Measurements from ENCODE around the gene YIPF5.

YIPF5 gene

GRCh38 chr5:144122641-144123040 lies 47.8 kb downstream of the YIPF5 start:
- no peak overlapping the region for H3K27ac Mint-ChIP-seq
- no peaks in the 10 kb centered on the region for H3K9me3 Mint-ChIP-seq
- H3K27me3 Mint-ChIP-seq = no peaks in the 10 kb centered on the region
- H3K4me1 Mint-ChIP-seq (ENCODE audit: low read depth) = no peaks in the 10 kb centered on the region
- H3K4me3 Mint-ChIP-seq = no peak overlapping the region
- H3K36me3 Mint-ChIP-seq (ENCODE audit: low read depth) = no peaks in the 10 kb centered on the region

GRCh38 chr5:144122081-144122480 lies 48.4 kb downstream of the YIPF5 start:
- no peak overlapping the region for H3K27ac Mint-ChIP-seq

GRCh38 chr5:144121577-144121976 lies 48.9 kb downstream of the YIPF5 start:
- Mint-ChIP-seq H3K9me3 (no peaks in the 10 kb centered on the region), H3K4me3 (no peak overlapping the region), H3K4me1 (ENCODE audit: low read depth) (no peaks in the 10 kb centered on the region), H3K27ac (no peak overlapping the region), H3K27me3 (no peaks in the 10 kb centered on the region), H3K36me3 (ENCODE audit: low read depth) (no peaks in the 10 kb centered on the region)

More at GRCh38 chr5:144122081-144122480, 48.4 kb downstream of the YIPF5 start:
- Mint-ChIP-seq H3K4me1 (ENCODE audit: low read depth) (no peaks in the 10 kb centered on the region), H3K9me3 (no peaks in the 10 kb centered on the region), H3K36me3 (ENCODE audit: low read depth) (no peaks in the 10 kb centered on the region), H3K27me3 (no peaks in the 10 kb centered on the region), H3K4me3 (no peak overlapping the region)

GRCh38 chr5:144120661-144121180 lies 49.7 kb downstream of the YIPF5 start:
- H3K9me3 Mint-ChIP-seq = no peaks in the 10 kb centered on the region
- no peaks in the 10 kb centered on the region for H3K36me3 Mint-ChIP-seq (ENCODE audit: low read depth)
- H3K4me3 Mint-ChIP-seq = no peak overlapping the region
- H3K27ac Mint-ChIP-seq = no peak overlapping the region
- H3K27me3 Mint-ChIP-seq = no peaks in the 10 kb centered on the region
- no peaks in the 10 kb centered on the region for H3K4me1 Mint-ChIP-seq (ENCODE audit: low read depth)

- H3K27ac Mint-ChIP-seq = no peak overlapping the region
- H3K9me3 Mint-ChIP-seq = no peaks in the 10 kb centered on the region
- no peaks in the 10 kb centered on the region for H3K27me3 Mint-ChIP-seq
- H3K4me1 Mint-ChIP-seq (ENCODE audit: low read depth) = no peaks in the 10 kb centered on the region
- H3K4me3 Mint-ChIP-seq = no peak overlapping the region
- no peaks in the 10 kb centered on the region for H3K36me3 Mint-ChIP-seq (ENCODE audit: low read depth)
Measured at GRCh38 chr5:144117412-144117811, 53.0 kb downstream of the YIPF5 start.

GRCh38 chr5:144114571-144114970 lies 55.9 kb downstream of the YIPF5 start:
- H3K4me3 Mint-ChIP-seq = no peak overlapping the region
- H3K27ac Mint-ChIP-seq = no peak overlapping the region
- no peaks in the 10 kb centered on the region for H3K36me3 Mint-ChIP-seq (ENCODE audit: low read depth)
- H3K27me3 Mint-ChIP-seq = peaks cover 7% of the 10 kb centered on the region
- H3K9me3 Mint-ChIP-seq = no peaks in the 10 kb centered on the region
- H3K4me1 Mint-ChIP-seq (ENCODE audit: low read depth) = no peaks in the 10 kb centered on the region

All from stimulated activated naive CD8-positive, alpha-beta T cell treated with anti-CD3 and anti-CD28 coated beads, Interleukin-15, Interleukin-2, amounts not matched to agents 100 ng/mL and 50 ng/mL, for 24 hours (primary cell).